Dendritic cell treated with granulocyte-macrophage colony-stimulating factor and Interleukin-4, amounts not matched to agents 40 ng/mL and 50 ng/mL, for 4 days (primary cell): ENCODE data around the gene ELF2.
"Not testable (repeated sequence)": the region's sequence is repeated elsewhere in the genome, so short reads cannot be mapped to it uniquely, and the experiment has no call there.

Experiments
- H3K27ac Mint-ChIP-seq: one replicate; pipeline ENCODE4 v1.8.0; 2022; ENCODE audit warnings: mild to moderate bottlenecking, mixed read lengths
- H3K27me3 Mint-ChIP-seq: one replicate; pipeline ENCODE4 v1.8.0; 2022; ENCODE audit warnings: mild to moderate bottlenecking, mixed read lengths
- H3K36me3 Mint-ChIP-seq: one replicate; pipeline ENCODE4 v1.8.0; 2022; ENCODE audit warnings: low read depth, mixed read lengths
- H3K4me1 Mint-ChIP-seq: one replicate; pipeline ENCODE4 v1.8.0; 2022; ENCODE audit warnings: low read depth, mixed read lengths
- H3K4me3 Mint-ChIP-seq: one replicate; pipeline ENCODE4 v1.8.0; 2022; ENCODE audit warnings: mild to moderate bottlenecking, moderate library complexity, mixed read lengths
- H3K9me3 Mint-ChIP-seq: one replicate; pipeline ENCODE4 v1.8.0; 2022; ENCODE audit warnings: mixed read lengths
- intact Hi-C: fragments of 100-400 bp; cut with micrococcal nuclease; formaldehyde crosslinking; loops from one replicate; pipeline ENCODE4 v1.15.0; 2022

The ELF2 gene

DNA sequence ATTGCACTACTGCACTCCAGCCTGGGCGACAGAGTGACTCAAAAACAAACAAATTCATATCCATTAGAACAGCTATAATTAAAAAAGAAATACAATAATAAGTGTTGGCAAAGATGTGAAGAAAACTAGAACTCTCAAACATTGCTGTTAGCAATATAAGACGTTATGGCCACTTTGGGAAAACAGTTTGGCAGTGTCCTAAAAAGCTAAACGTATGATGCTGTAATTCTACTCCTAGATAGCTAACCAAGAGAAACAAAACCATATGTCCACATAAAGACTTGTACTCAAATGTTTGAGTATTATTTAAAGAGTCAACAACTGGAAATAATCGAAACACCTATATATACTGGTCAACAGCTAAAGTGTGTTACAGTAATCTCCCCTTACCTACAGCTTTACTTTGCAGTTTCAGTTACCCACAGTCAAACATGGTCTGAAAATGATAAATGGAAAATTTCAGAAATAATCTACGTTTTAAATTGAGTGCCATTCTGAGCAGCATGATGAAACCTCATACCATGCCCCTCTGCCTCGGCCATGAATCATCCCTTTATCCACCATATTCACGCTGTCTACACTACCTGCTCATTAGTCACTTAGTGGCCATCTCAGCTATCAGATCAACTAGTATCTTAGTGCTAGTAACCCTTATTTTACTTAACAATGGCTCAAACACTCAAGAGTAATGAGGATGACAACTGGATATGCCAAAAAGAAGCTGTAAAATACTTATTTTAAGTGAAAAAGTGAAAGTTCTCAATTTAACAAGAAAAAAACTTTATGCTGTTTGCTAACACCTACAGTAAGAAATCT, 4.9 kb downstream of the ELF2 start:
- intact Hi-C loops: loop anchor here (10.0 kb wide), 1 partner anchor 137 kb away; no protein-coding TSS in a partner anchor
- Mint-ChIP-seq H3K4me3 (no peak overlapping the region), H3K27ac (no peak overlapping the region), H3K4me1 (peaks cover 44% of the 10 kb centered on the region), H3K9me3 (no peaks in the 10 kb centered on the region), H3K27me3 (no peaks in the 10 kb centered on the region), H3K36me3 (peaks cover 14% of the 10 kb centered on the region)

DNA sequence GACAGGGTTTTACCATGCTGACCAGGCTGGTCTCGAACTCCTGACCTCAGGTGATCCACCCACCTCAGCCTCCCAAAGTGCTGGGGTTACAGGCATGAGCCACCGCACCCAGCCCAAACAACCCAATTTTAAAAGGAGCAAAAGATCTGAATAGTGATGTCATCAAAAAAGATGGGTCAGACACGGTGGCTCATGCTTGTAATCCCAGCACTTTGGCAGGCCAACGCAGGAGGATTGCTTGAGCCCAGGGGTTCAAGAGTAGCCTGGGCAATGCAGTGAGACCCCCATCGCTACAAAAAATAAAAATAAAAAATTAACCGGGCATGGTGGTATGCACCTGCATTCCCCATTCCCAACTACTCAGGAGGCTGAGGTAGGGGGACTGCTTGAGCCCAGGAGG, 6.1 kb downstream of the ELF2 start:
- Mint-ChIP-seq H3K4me1 (peaks cover 44% of the 10 kb centered on the region), H3K4me3 (no peak overlapping the region), H3K27ac (no peak overlapping the region), H3K36me3 (peaks cover 2% of the 10 kb centered on the region), H3K9me3 (no peaks in the 10 kb centered on the region), H3K27me3 (no peaks in the 10 kb centered on the region)
- intact Hi-C loops: loop anchor here (10.0 kb wide), 1 partner anchor 136 kb away; no protein-coding TSS in a partner anchor

DNA sequence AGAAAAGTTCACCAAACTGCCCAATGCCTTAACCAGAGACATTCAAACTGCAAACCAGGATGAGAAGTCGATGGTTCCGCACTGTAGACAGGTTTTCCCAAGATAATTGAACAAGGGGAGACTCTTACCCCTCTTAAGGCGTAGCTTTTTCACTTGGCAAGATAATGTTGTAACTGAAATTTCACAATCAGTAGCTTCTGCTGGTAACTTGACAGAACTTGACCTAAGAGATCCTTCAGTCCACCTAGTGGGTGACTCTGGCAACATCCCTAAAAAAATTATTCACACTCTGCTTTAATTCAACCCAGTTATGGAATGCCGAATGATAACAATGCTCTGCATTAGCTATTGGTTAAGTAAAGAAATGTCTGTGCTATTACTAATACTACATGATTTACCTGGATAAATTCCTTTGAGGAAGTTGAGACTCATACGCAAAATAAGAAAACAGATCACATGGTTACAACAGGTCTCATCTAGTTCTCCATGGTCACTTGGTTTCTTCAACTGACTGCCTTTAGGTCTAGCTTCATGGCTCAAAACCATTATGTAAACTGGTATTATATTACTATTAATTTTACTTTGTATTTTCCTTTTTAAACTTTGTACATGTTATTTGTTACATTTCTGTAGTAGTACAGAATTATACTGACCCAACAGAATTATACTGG, 9.1 kb downstream of the ELF2 start:
- H3K4me3 Mint-ChIP-seq: no peak overlapping the region
- H3K27me3 Mint-ChIP-seq: no peaks in the 10 kb centered on the region
- H3K9me3 Mint-ChIP-seq: no peaks in the 10 kb centered on the region
- peaks cover 61% of the 10 kb centered on the region for H3K4me1 Mint-ChIP-seq
- peak overlapping the region; percentile 70 for H3K27ac Mint-ChIP-seq
- no peaks in the 10 kb centered on the region for H3K36me3 Mint-ChIP-seq
- intact Hi-C loops: loop anchor here (1.0 kb wide), 1 partner anchor 69 kb away; no protein-coding TSS in a partner anchor

DNA sequence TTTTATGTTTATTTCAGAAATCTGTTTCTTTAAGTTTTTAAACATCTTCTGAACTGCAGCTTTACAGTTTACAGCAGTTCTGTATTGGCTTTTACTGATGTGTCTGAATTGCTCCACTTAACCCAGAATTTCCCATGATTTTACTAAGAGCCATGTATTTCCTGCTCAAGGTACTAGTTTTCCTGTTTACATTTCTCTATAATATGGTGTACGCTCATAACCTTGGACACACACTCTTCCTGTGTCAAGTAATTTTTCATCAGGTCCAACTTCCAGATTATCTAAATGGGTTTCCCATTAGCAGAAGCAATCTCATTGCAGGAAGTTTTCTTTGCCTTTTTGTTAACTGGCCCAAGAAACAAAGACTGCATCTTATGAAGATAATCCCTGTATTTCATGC, 12.3 kb downstream of the ELF2 start:
- Mint-ChIP-seq H3K9me3 (no peaks in the 10 kb centered on the region), H3K36me3 (peaks cover 3% of the 10 kb centered on the region), H3K4me1 (peaks cover 46% of the 10 kb centered on the region), H3K27ac (no peak overlapping the region), H3K27me3 (no peaks in the 10 kb centered on the region), H3K4me3 (no peak overlapping the region)
- intact Hi-C loops: no loop called here

DNA sequence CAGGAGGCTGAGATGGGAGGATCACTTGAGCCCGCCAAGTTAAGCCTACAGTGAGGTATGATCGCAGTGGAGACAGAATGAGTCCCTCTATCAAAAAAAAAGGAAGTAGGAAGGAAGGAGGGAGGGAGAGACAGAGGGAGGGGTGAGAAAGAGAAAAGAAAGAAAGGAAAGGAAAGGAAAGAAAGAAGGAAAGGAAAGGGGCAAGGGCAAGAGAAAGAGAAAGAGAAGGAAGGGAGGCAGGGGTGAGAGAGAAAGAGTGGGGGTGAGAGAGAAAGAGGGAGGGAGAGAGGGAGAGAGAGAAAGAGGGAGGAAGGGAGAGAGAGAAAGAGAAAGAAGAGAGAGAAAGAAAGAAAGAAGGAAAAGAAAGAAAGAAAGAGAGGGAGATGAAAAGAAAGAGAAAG, 13.2 kb downstream of the ELF2 start:
- Mint-ChIP-seq H3K4me3 (no peak overlapping the region), H3K4me1 (peaks cover 46% of the 10 kb centered on the region), H3K36me3 (peaks cover 11% of the 10 kb centered on the region), H3K27me3 (no peaks in the 10 kb centered on the region), H3K27ac (peak overlapping the region; percentile 64), H3K9me3 (no peaks in the 10 kb centered on the region)
- intact Hi-C loops: no loop called here

DNA sequence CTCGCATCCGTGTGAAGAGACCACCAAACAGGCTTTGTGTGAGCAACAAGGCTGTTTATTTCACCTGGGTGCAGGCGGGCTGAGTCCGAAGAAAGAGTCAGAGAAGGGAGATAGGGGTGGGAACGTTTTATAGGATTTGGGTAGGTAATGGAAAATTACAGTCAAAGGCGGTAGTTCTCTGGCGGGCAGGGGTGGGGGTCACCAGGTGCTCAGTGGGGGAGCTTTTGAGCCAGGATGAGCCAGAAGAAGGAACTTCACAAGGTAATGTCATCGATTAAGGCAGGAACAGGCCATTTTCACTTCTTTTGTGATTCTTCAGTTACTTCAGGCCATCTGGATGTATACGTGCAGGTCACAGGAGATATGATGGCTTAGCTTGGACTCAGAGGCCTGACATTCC, 19.0 kb downstream of the ELF2 start:
- H3K9me3 Mint-ChIP-seq, intact Hi-C loops, H3K4me3 Mint-ChIP-seq, H3K27me3 Mint-ChIP-seq, H3K27ac Mint-ChIP-seq: not testable (repeated sequence)
- H3K4me1 Mint-ChIP-seq: peaks cover 23% of the 10 kb centered on the region
- peaks cover 22% of the 10 kb centered on the region for H3K36me3 Mint-ChIP-seq

DNA sequence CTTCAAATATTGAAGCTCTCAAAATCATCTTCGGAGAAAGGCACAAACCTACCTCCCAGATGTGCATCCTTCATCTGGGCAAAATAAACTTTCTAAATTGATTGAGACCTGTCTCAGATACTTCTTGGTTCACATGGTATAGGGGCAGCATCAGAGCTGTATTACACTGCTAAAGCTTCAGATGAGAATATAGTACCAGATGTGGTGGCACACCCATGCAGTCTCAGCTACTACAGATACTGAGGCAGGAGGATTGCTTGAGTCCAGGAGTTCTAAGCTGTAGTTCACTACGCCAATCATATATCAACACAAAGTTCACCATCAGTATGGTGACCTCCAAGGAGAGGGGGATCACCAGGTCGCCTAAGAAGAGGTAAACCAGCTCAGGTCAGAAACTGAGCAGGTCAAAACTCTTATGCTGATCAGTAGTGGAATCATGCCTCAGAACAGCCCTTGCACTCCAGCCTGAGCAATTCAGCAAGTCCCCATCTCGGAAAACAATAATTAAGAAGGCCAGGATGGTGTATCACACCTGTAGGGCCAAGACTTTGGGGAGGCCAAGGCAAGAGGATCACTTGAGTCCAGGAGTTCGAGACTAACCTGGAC, 22.0 kb downstream of the ELF2 start:
- Mint-ChIP-seq H3K27ac (no peak overlapping the region), H3K9me3 (no peaks in the 10 kb centered on the region), H3K4me3 (no peak overlapping the region), H3K27me3 (no peaks in the 10 kb centered on the region), H3K36me3 (peaks cover 22% of the 10 kb centered on the region), H3K4me1 (peaks cover 23% of the 10 kb centered on the region)
- intact Hi-C loops: no loop called here

DNA sequence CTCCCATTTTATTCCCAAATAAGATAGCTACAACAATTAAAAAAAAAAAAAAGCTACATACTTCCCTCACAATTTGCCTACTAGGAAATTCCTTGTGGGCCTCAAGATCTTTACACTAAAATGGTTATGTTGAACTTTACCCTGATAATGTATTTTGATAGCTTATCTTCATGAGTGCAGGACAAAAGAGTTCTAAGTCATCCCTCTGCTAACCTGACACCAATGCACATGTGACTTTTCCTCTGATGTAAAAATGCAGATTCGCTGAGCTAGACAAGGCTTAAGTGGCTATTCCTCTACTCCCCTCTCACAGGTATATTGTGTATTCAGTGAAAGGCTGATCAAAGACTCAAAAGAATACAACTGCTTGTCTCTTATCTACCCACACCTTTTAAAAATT, 22.5 kb downstream of the ELF2 start:
- H3K4me3 Mint-ChIP-seq: no peak overlapping the region
- no peak overlapping the region for H3K27ac Mint-ChIP-seq
- H3K4me1 Mint-ChIP-seq: peaks cover 19% of the 10 kb centered on the region
- peaks cover 18% of the 10 kb centered on the region for H3K36me3 Mint-ChIP-seq
- H3K27me3 Mint-ChIP-seq: no peaks in the 10 kb centered on the region
- intact Hi-C loops: no loop called here
- H3K9me3 Mint-ChIP-seq: no peaks in the 10 kb centered on the region

DNA sequence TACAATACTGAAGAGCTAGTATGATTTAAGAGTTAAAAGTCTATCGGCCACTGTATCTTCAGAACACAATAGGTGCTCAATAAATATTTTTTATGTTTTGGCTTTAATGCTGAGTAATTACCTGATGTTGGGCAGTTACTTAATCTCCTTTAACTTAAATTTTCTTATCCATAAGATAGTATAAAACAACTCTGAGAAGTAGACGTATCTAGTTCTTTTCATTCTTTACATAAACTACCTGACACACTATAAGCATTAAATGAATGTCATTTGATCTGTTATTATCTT, 22.9 kb downstream of the ELF2 start:
- no peak overlapping the region for H3K4me3 Mint-ChIP-seq
- H3K27ac Mint-ChIP-seq: no peak overlapping the region
- H3K9me3 Mint-ChIP-seq: no peaks in the 10 kb centered on the region

DNA sequence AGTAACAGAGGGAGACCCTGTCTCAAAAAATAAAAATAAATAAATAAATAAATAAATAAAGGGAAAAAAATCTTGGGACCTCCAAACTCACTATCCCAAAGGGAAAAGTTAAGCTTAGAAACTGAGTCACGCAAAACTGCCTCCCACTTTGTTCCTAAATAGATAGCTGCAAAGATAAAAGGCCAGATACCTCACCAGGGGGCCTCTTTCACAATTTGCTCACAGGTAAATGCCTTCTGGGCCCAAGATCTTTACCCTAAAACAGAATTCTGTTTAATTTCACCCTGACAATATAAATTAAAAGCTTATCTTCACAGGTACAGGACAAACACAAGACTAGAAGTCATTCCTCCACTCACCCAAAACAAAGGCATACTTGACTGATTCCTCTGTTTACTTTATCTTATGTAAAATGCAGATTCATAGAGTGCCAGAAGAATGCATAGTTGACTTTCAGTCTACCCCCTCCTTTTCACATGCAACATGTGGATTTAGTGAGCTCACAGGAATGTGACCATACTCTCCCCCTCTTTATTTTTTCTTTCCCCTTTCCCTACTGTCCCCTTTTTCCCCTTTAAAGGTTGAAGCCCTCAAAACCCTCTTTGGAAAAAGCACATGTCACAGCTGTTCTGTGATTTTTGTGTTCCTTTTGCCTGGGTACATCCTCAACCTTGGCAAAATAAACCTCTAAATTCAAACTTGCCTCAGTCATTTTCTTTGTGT, 23.4 kb downstream of the ELF2 start:
- intact Hi-C loops: no loop called here

More for the DNA sequence above, 22.9 kb downstream of the ELF2 start:
- peaks cover 13% of the 10 kb centered on the region for H3K36me3 Mint-ChIP-seq
- intact Hi-C loops: no loop called here
- no peaks in the 10 kb centered on the region for H3K27me3 Mint-ChIP-seq
- peaks cover 14% of the 10 kb centered on the region for H3K4me1 Mint-ChIP-seq

DNA sequence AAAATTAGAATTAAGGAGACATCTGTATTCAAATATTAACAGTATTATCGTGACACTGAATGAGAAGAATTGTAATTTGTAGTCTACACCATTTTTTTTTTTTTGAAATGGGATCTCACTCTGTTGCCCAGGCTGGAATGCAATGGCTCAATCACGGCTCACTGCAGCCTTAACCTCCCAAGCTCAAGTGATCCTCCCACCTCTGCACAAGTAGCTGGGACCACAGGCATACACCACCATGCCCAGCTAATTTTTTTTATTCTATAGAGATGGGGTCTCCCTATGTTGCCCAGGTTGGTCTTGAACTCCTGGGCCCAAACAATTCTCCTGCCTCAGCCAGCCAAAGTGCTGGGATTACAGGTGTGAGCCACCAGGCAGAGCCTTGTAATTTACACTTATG, 24.8 kb downstream of the ELF2 start:
- H3K36me3 Mint-ChIP-seq: peaks cover 1% of the 10 kb centered on the region
- H3K27ac Mint-ChIP-seq: no peak overlapping the region
- H3K4me3 Mint-ChIP-seq: no peak overlapping the region
- peaks cover 21% of the 10 kb centered on the region for H3K4me1 Mint-ChIP-seq
- intact Hi-C loops: no loop called here
- H3K27me3 Mint-ChIP-seq: no peaks in the 10 kb centered on the region
- H3K9me3 Mint-ChIP-seq: no peaks in the 10 kb centered on the region

More for the DNA sequence above, 23.4 kb downstream of the ELF2 start:
- Mint-ChIP-seq H3K36me3 (peaks cover 10% of the 10 kb centered on the region), H3K4me3 (no peak overlapping the region), H3K27ac (no peak overlapping the region), H3K4me1 (peaks cover 16% of the 10 kb centered on the region), H3K9me3 (no peaks in the 10 kb centered on the region), H3K27me3 (no peaks in the 10 kb centered on the region)

DNA sequence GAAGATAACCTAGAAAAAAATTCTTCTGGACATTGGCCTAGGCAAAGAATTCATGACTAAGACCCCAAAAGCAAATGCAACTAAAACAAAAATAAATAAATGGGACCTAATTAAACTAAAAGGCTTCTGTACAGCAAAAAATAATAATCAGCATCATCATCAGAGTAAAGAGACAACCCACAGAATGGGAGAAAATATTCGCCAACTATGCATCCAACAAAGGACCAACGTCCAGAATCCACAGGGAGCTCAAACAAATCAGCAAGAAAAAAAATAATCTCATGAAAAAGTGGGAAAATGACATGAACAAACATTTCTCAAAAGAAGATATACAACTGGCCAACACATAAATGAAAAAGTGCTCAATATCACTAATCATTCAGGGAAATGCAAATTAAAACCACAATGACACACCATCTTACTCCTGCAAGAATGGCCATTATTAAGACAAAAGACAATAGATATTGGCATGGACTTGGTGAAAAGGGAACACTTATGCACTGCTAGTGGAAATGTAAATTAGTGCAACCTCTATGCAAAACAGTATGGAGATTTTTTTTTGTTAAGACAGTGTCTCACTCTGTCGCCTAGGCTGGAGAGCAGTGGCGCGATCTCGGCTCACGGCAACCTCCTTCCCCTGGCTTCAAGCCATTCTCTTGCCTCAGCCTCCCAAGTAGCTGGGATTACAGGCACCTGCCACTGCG, 29.9 kb downstream of the ELF2 start:
- H3K27ac Mint-ChIP-seq: no peak overlapping the region
- H3K4me3 Mint-ChIP-seq: no peak overlapping the region
- peaks cover 6% of the 10 kb centered on the region for H3K36me3 Mint-ChIP-seq
- no peaks in the 10 kb centered on the region for H3K27me3 Mint-ChIP-seq
- no peaks in the 10 kb centered on the region for H3K9me3 Mint-ChIP-seq
- intact Hi-C loops: no loop called here
- H3K4me1 Mint-ChIP-seq: peaks cover 42% of the 10 kb centered on the region

DNA sequence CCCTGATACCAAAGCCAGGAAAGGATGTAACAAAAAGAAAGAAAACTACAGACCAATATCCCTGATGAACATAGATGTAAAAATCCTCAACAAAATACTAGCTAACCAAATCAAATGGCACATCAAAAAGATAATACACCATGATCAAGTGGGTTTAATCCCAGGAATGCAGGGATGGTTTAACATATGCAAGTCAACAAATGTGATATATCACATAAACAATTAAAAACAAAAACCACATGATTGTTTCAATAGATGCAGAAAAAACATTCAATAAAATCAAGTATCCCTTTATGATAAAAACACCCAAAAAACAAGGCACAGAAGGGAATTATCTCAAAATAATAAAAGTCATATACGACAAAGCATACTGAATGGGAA, 31.5 kb downstream of the ELF2 start:
- intact Hi-C loops: no loop called here
- H3K27ac Mint-ChIP-seq: peak overlapping the region; percentile 56
- no peak overlapping the region for H3K4me3 Mint-ChIP-seq
- peaks cover 57% of the 10 kb centered on the region for H3K4me1 Mint-ChIP-seq
- no peaks in the 10 kb centered on the region for H3K9me3 Mint-ChIP-seq
- H3K36me3 Mint-ChIP-seq: peaks cover 6% of the 10 kb centered on the region
- H3K27me3 Mint-ChIP-seq: no peaks in the 10 kb centered on the region
